Germinal center (tissue), 1 donor: ENCODE measurements around the gene TTC1.

Experiments
- DNase-seq: peaks from one replicate; pipeline ENCODE4 v3.0.0; 2012; ENCODE audit warnings: mixed read lengths, low spot score

Gene TTC1

GRCh38 chr5:160087199-160087598, 78.3 kb downstream of the TTC1 start:
- DNase-seq, result no peak

- no peak for DNase-seq
Observed at GRCh38 chr5:160088805-160089204, 79.9 kb downstream of the TTC1 start.

- DNase-seq, result no peak
Observed at GRCh38 chr5:160089531-160089930, 80.6 kb downstream of the TTC1 start.

GRCh38 chr5:160090059-160090458, 81.1 kb downstream of the TTC1 start:
- no peak for DNase-seq

- DNase-seq, result no peak
Observed at GRCh38 chr5:160092514-160092913, 83.6 kb downstream of the TTC1 start.

- no peak for DNase-seq
Observed at GRCh38 chr5:160092960-160093707, 84.2 kb downstream of the TTC1 start.

- DNase-seq, result no peak
Observed at GRCh38 chr5:160096178-160096577, 87.2 kb downstream of the TTC1 start.

- no peak for DNase-seq
Observed at GRCh38 chr5:160097991-160098390, 89.1 kb downstream of the TTC1 start.

GRCh38 chr5:160105686-160106360, 96.9 kb downstream of the TTC1 start:
- no peak for DNase-seq

GRCh38 chr5:160108124-160108523, 99.2 kb downstream of the TTC1 start:
- no peak for DNase-seq
